CD14-positive monocyte (primary cell): ENCODE results near the gene CDYL2. TPM values are rescaled to one million over a fixed set of nuclear protein-coding genes. Genes with fewer than 3 reads are reported as not detected.

Experiments
- DNase-seq, 3 donors: peaks; one replicate each; pipeline ENCODE4 v3.0.0-alpha.2; 2011 to 2022
- H2AFZ ChIP-seq: 2 replicates; pipeline ENCODE4 v1.6.0; 2012; ENCODE audit warnings: mild to moderate bottlenecking, low read depth, low read length, inconsistent platforms; ENCODE audit not compliant: insufficient read depth, poor library complexity, severe bottlenecking
- H3K27ac ChIP-seq, 2 donors: 1 replicate in 1 of 2; 2 replicates in 1 of 2; pipeline ENCODE4 v1.5.1; 2012 to 2013; ENCODE audit warnings: low read length in 2 of 2, control low read depth in 1 of 2, inconsistent platforms in 1 of 2, low read depth in 1 of 2, mild to moderate bottlenecking in 1 of 2
- H3K27me3 ChIP-seq, 2 donors: one replicate each; pipeline versions ENCODE4 v1.6.0 to v1.6.1; 2011 to 2013; ENCODE audit warnings: low read length in 2 of 2; ENCODE audit not compliant: control insufficient read depth in 2 of 2, insufficient read depth in 2 of 2
- H3K36me3 ChIP-seq, 2 donors: replicated peaks in 1 of 2; 1 replicate in 1 of 2; 2 replicates in 1 of 2; pipeline versions ENCODE4 v1.5.1 to v1.6.1; 2012 to 2013; ENCODE audit warnings: low read length in 2 of 2, control low read depth in 1 of 2, inconsistent platforms in 1 of 2, mild to moderate bottlenecking in 1 of 2; ENCODE audit not compliant: insufficient read depth in 2 of 2, control insufficient read depth in 1 of 2
- H3K4me1 ChIP-seq, 2 donors: 1 replicate in 1 of 2; 2 replicates in 1 of 2; pipeline versions ENCODE4 v1.5.1 to v1.6.1; 2012 to 2013; ENCODE audit warnings: low read length in 2 of 2, control low read depth in 1 of 2, inconsistent platforms in 1 of 2, mild to moderate bottlenecking in 1 of 2, moderate library complexity in 1 of 2; ENCODE audit not compliant: insufficient read depth in 2 of 2, control insufficient read depth in 1 of 2
- H3K4me2 ChIP-seq: replicated peaks from 2 replicates; pipeline ENCODE3; 2012; ENCODE audit warnings: low read length, moderate library complexity, mild to moderate bottlenecking; ENCODE audit not compliant: poor library complexity, severe bottlenecking; ENCODE audit errors: extremely low read depth
- H3K4me3 ChIP-seq, 3 experiments: fragments of 200-600 bp in 1 of 3; sonication (generic) in 1 of 3; replicated peaks in 1 of 3; 1 replicate in 2 of 3; 2 replicates in 1 of 3; pipeline ENCODE4 v1.5.1; 2011 to 2013; ENCODE audit warnings: low read length in 3 of 3, mild to moderate bottlenecking in 3 of 3, control low read depth in 2 of 3, low read depth in 2 of 3, inconsistent platforms in 1 of 3, moderate library complexity in 1 of 3
- H3K79me2 ChIP-seq: 2 replicates; pipeline ENCODE4 v1.6.0; 2012; ENCODE audit warnings: mild to moderate bottlenecking, control low read depth, inconsistent platforms, low read length, moderate library complexity; ENCODE audit not compliant: insufficient read depth
- H3K9ac ChIP-seq: 2 replicates; pipeline ENCODE4 v1.6.0; 2017; ENCODE audit warnings: low read length, mild to moderate bottlenecking; ENCODE audit not compliant: insufficient read depth, poor library complexity, severe bottlenecking
- H3K9me3 ChIP-seq, 2 donors: replicated peaks in 1 of 2; 1 replicate in 1 of 2; 2 replicates in 1 of 2; pipeline versions ENCODE4 v1.5.1 to v1.6.1; 2012 to 2013; ENCODE audit warnings: low read length in 2 of 2, control low read depth in 1 of 2; ENCODE audit not compliant: control insufficient read depth in 1 of 2, insufficient read depth in 1 of 2
- H4K20me1 ChIP-seq: 2 replicates; pipeline ENCODE4 v1.6.0; 2012; ENCODE audit warnings: mild to moderate bottlenecking, low read length, control low read depth, moderate library complexity; ENCODE audit not compliant: insufficient read depth
- H3K27ac Mint-ChIP-seq, 7 donors: one replicate each; pipeline ENCODE4 v1.8.0; 2020; ENCODE audit warnings: mild to moderate bottlenecking in 7 of 7, mixed read lengths in 7 of 7, moderate library complexity in 6 of 7, inconsistent platforms in 2 of 7
- H3K27me3 Mint-ChIP-seq, 3 donors: one replicate each; pipeline ENCODE4 v1.8.0; 2021 to 2022; ENCODE audit warnings: low read depth in 3 of 3, mild to moderate bottlenecking in 3 of 3, mixed read lengths in 3 of 3, moderate library complexity in 3 of 3, inconsistent platforms in 1 of 3
- H3K36me3 Mint-ChIP-seq, 2 donors: one replicate each; pipeline ENCODE4 v1.8.0; 2020; ENCODE audit warnings: mixed read lengths in 2 of 2, inconsistent platforms in 1 of 2, mild to moderate bottlenecking in 1 of 2
- H3K4me1 Mint-ChIP-seq: one replicate; pipeline ENCODE4 v1.8.0; 2020; ENCODE audit warnings: mild to moderate bottlenecking, mixed read lengths
- H3K4me3 Mint-ChIP-seq, 2 donors: one replicate each; pipeline ENCODE4 v1.8.0; 2020; ENCODE audit warnings: mild to moderate bottlenecking in 2 of 2, mixed read lengths in 2 of 2, moderate library complexity in 1 of 2
- H3K9me3 Mint-ChIP-seq, 7 donors: one replicate each; pipeline ENCODE4 v1.8.0; 2020 to 2022; ENCODE audit warnings: mixed read lengths in 7 of 7, mild to moderate bottlenecking in 6 of 7, moderate library complexity in 6 of 7, inconsistent platforms in 2 of 7
- CTCF ChIP-seq: fragments of 200-600 bp; IDR thresholded peaks from one replicate; pipeline ENCODE4 v1.8.0; 2022; ENCODE audit warnings: antibody characterized with exemption, mild to moderate bottlenecking
- WGBS: methylation state at CpG from one replicate; pipeline ENCODE4 v1.1.5; 2013; ENCODE audit warnings: missing lambda C conversion rate; ENCODE audit not compliant: insufficient coverage; 5-methylcytosine and 5-hydroxymethylcytosine counted together
- intact Hi-C, 2 donors: fragments of 100-400 bp; cut with micrococcal nuclease; formaldehyde crosslinking; loops; one replicate each; pipeline versions ENCODE4 v1.15.0 to v1.15.1; 2023
- polyA plus RNA-seq, 3 donors: library from polyadenylated mRNA; depleted of rRNA in 1 of 3; unstranded in 2 of 3; stranded (reverse) in 1 of 3; fragments of 300-500 nt in 2 of 3; fragments of >200 nt in 1 of 3; fragmentation: Illumina TruSeq in 2 of 3; gene quantifications; 1 replicate in 2 of 3; 2 replicates in 1 of 3; pipeline ENCODE4 v1.2.3, GENCODE V29; 2012 to 2021

CDYL2 gene
- polyA plus RNA-seq, 3 donors, result 0.42 to 2.6 (median 0.93) TPM

GRCh38 chr16:80766798-80767197 is 37.6 kb downstream of the CDYL2 start:
- WGBS, result no CpG with 5 or more reads among the region's 1 CpG
- no peak overlapping the region for H2AFZ ChIP-seq

GRCh38 chr16:80759419-80760162 is 44.8 kb downstream of the CDYL2 start:
- Histone ChIP-seq H3K4me1 (no peaks in the 10 kb centered on the region), H3K79me2 (no peaks in the 10 kb centered on the region), H2AFZ (no peak overlapping the region), H3K27ac (no peak overlapping the region), H3K4me3 (no peak overlapping the region), H4K20me1 (no peaks in the 10 kb centered on the region), H3K9ac (no peak overlapping the region), H3K36me3 (no peaks in the 10 kb centered on the region), H3K4me2 (no peak overlapping the region), H3K9me3 (no peaks in the 10 kb centered on the region), H3K27me3 (no peaks in the 10 kb centered on the region)
- H3K4me1 Mint-ChIP-seq, result no peaks in the 10 kb centered on the region
- H3K27ac Mint-ChIP-seq, result no peak overlapping the region
- H3K4me3 Mint-ChIP-seq, result no peak overlapping the region
- WGBS, result 88% methylated on average over 1 of the region's 6 CpGs
- DNase-seq, result no peak
- H3K27me3 Mint-ChIP-seq, result no peaks in the 10 kb centered on the region
- intact Hi-C loops, result no loop called here
- H3K9me3 Mint-ChIP-seq, result peaks cover 0 to 3% (median 0%) of the 10 kb centered on the region in 7 donors
- H3K36me3 Mint-ChIP-seq, result peaks cover 3 to 6% of the 10 kb centered on the region in 2 donors
- no peak for TF ChIP-seq CTCF

More at GRCh38 chr16:80766798-80767197, 37.6 kb downstream of the CDYL2 start:
- Mint-ChIP-seq H3K4me1 (peaks cover 3% of the 10 kb centered on the region), H3K27ac (no peak overlapping the region), H3K4me3 (no peak overlapping the region), H3K9me3 (peaks cover 2 to 17% (median 16%) of the 10 kb centered on the region in 7 donors), H3K27me3 (no peaks in the 10 kb centered on the region), H3K36me3 (peaks cover 0 to 3% of the 10 kb centered on the region in 2 donors)
- TF ChIP-seq CTCF, result no peak
- no peak for DNase-seq
- no peaks in the 10 kb centered on the region for H3K79me2 ChIP-seq
- H3K36me3 ChIP-seq, result no peaks in the 10 kb centered on the region
- intact Hi-C loops, result no loop called here
- no peak overlapping the region for H3K9ac ChIP-seq
- H3K4me2 ChIP-seq, result no peak overlapping the region
- no peak overlapping the region for H3K4me3 ChIP-seq
- peaks cover 7 to 13% of the 10 kb centered on the region in 2 donors for H3K9me3 ChIP-seq
- no peak overlapping the region for H3K27ac ChIP-seq
- peaks cover 4% of the 10 kb centered on the region for H4K20me1 ChIP-seq
- H3K4me1 ChIP-seq, result no peaks in the 10 kb centered on the region
- H3K27me3 ChIP-seq, result no peaks in the 10 kb centered on the region
